CD14-positive monocyte (primary cell): ENCODE data around the gene THAP3. TPM values are rescaled to one million over a fixed set of nuclear protein-coding genes. Genes with fewer than 3 reads are reported as not detected.

ENCODE experiments used
- DNase-seq, 3 donors: peaks; one replicate each; pipeline ENCODE4 v3.0.0-alpha.2; 2011 to 2022
- H2AFZ ChIP-seq: 2 replicates; pipeline ENCODE4 v1.6.0; 2012; ENCODE audit warnings: mild to moderate bottlenecking, low read depth, low read length, inconsistent platforms; ENCODE audit not compliant: insufficient read depth, poor library complexity, severe bottlenecking
- H3K27ac ChIP-seq, 2 donors: 1 replicate in 1 of 2; 2 replicates in 1 of 2; pipeline ENCODE4 v1.5.1; 2012 to 2013; ENCODE audit warnings: low read length in 2 of 2, control low read depth in 1 of 2, inconsistent platforms in 1 of 2, low read depth in 1 of 2, mild to moderate bottlenecking in 1 of 2
- H3K27me3 ChIP-seq, 2 donors: one replicate each; pipeline versions ENCODE4 v1.6.0 to v1.6.1; 2011 to 2013; ENCODE audit warnings: low read length in 2 of 2; ENCODE audit not compliant: control insufficient read depth in 2 of 2, insufficient read depth in 2 of 2
- H3K36me3 ChIP-seq, 2 donors: replicated peaks in 1 of 2; 1 replicate in 1 of 2; 2 replicates in 1 of 2; pipeline versions ENCODE4 v1.5.1 to v1.6.1; 2012 to 2013; ENCODE audit warnings: low read length in 2 of 2, control low read depth in 1 of 2, inconsistent platforms in 1 of 2, mild to moderate bottlenecking in 1 of 2; ENCODE audit not compliant: insufficient read depth in 2 of 2, control insufficient read depth in 1 of 2
- H3K4me1 ChIP-seq, 2 donors: 1 replicate in 1 of 2; 2 replicates in 1 of 2; pipeline versions ENCODE4 v1.5.1 to v1.6.1; 2012 to 2013; ENCODE audit warnings: low read length in 2 of 2, control low read depth in 1 of 2, inconsistent platforms in 1 of 2, mild to moderate bottlenecking in 1 of 2, moderate library complexity in 1 of 2; ENCODE audit not compliant: insufficient read depth in 2 of 2, control insufficient read depth in 1 of 2
- H3K4me2 ChIP-seq: replicated peaks from 2 replicates; pipeline ENCODE3; 2012; ENCODE audit warnings: low read length, moderate library complexity, mild to moderate bottlenecking; ENCODE audit not compliant: poor library complexity, severe bottlenecking; ENCODE audit errors: extremely low read depth
- H3K4me3 ChIP-seq, 3 experiments: fragments of 200-600 bp in 1 of 3; sonication (generic) in 1 of 3; replicated peaks in 1 of 3; 1 replicate in 2 of 3; 2 replicates in 1 of 3; pipeline ENCODE4 v1.5.1; 2011 to 2013; ENCODE audit warnings: low read length in 3 of 3, mild to moderate bottlenecking in 3 of 3, control low read depth in 2 of 3, low read depth in 2 of 3, inconsistent platforms in 1 of 3, moderate library complexity in 1 of 3
- H3K79me2 ChIP-seq: 2 replicates; pipeline ENCODE4 v1.6.0; 2012; ENCODE audit warnings: mild to moderate bottlenecking, control low read depth, inconsistent platforms, low read length, moderate library complexity; ENCODE audit not compliant: insufficient read depth
- H3K9ac ChIP-seq: 2 replicates; pipeline ENCODE4 v1.6.0; 2017; ENCODE audit warnings: low read length, mild to moderate bottlenecking; ENCODE audit not compliant: insufficient read depth, poor library complexity, severe bottlenecking
- H3K9me3 ChIP-seq, 2 donors: replicated peaks in 1 of 2; 1 replicate in 1 of 2; 2 replicates in 1 of 2; pipeline versions ENCODE4 v1.5.1 to v1.6.1; 2012 to 2013; ENCODE audit warnings: low read length in 2 of 2, control low read depth in 1 of 2; ENCODE audit not compliant: control insufficient read depth in 1 of 2, insufficient read depth in 1 of 2
- H4K20me1 ChIP-seq: 2 replicates; pipeline ENCODE4 v1.6.0; 2012; ENCODE audit warnings: mild to moderate bottlenecking, low read length, control low read depth, moderate library complexity; ENCODE audit not compliant: insufficient read depth
- H3K27ac Mint-ChIP-seq, 7 donors: one replicate each; pipeline ENCODE4 v1.8.0; 2020; ENCODE audit warnings: mild to moderate bottlenecking in 7 of 7, mixed read lengths in 7 of 7, moderate library complexity in 6 of 7, inconsistent platforms in 2 of 7
- H3K27me3 Mint-ChIP-seq, 3 donors: one replicate each; pipeline ENCODE4 v1.8.0; 2021 to 2022; ENCODE audit warnings: low read depth in 3 of 3, mild to moderate bottlenecking in 3 of 3, mixed read lengths in 3 of 3, moderate library complexity in 3 of 3, inconsistent platforms in 1 of 3
- H3K36me3 Mint-ChIP-seq, 2 donors: one replicate each; pipeline ENCODE4 v1.8.0; 2020; ENCODE audit warnings: mixed read lengths in 2 of 2, inconsistent platforms in 1 of 2, mild to moderate bottlenecking in 1 of 2
- H3K4me1 Mint-ChIP-seq: one replicate; pipeline ENCODE4 v1.8.0; 2020; ENCODE audit warnings: mild to moderate bottlenecking, mixed read lengths
- H3K4me3 Mint-ChIP-seq, 2 donors: one replicate each; pipeline ENCODE4 v1.8.0; 2020; ENCODE audit warnings: mild to moderate bottlenecking in 2 of 2, mixed read lengths in 2 of 2, moderate library complexity in 1 of 2
- H3K9me3 Mint-ChIP-seq, 7 donors: one replicate each; pipeline ENCODE4 v1.8.0; 2020 to 2022; ENCODE audit warnings: mixed read lengths in 7 of 7, mild to moderate bottlenecking in 6 of 7, moderate library complexity in 6 of 7, inconsistent platforms in 2 of 7
- CTCF ChIP-seq: fragments of 200-600 bp; IDR thresholded peaks from one replicate; pipeline ENCODE4 v1.8.0; 2022; ENCODE audit warnings: antibody characterized with exemption, mild to moderate bottlenecking
- WGBS: methylation state at CpG from one replicate; pipeline ENCODE4 v1.1.5; 2013; ENCODE audit warnings: missing lambda C conversion rate; ENCODE audit not compliant: insufficient coverage; 5-methylcytosine and 5-hydroxymethylcytosine counted together
- intact Hi-C, 2 donors: fragments of 100-400 bp; cut with micrococcal nuclease; formaldehyde crosslinking; loops; one replicate each; pipeline versions ENCODE4 v1.15.0 to v1.15.1; 2023
- polyA plus RNA-seq, 3 donors: library from polyadenylated mRNA; depleted of rRNA in 1 of 3; unstranded in 2 of 3; stranded (reverse) in 1 of 3; fragments of 300-500 nt in 2 of 3; fragments of >200 nt in 1 of 3; fragmentation: Illumina TruSeq in 2 of 3; gene quantifications; 1 replicate in 2 of 3; 2 replicates in 1 of 3; pipeline ENCODE4 v1.2.3, GENCODE V29; 2012 to 2021

Gene THAP3
- polyA plus RNA-seq, 3 donors: 10.3 to 12.8 (median 10.3) TPM

- Histone ChIP-seq H4K20me1 (peaks cover 3% of the 10 kb centered on the region), H3K79me2 (no peaks in the 10 kb centered on the region), H3K9me3 (no peaks in the 10 kb centered on the region), H3K27ac (no peak overlapping the region), H3K4me1 (no peaks in the 10 kb centered on the region), H3K4me3 (no peak overlapping the region), H3K4me2 (no peak overlapping the region), H3K9ac (no peak overlapping the region), H2AFZ (no peak overlapping the region), H3K36me3 (peaks cover 75 to 100% of the 10 kb centered on the region in 2 donors), H3K27me3 (no peaks in the 10 kb centered on the region)
- Mint-ChIP-seq H3K27me3 (peaks cover 0 to 4% (median 0%) of the 10 kb centered on the region in 3 donors), H3K36me3 (peaks cover 79 to 97% of the 10 kb centered on the region in 2 donors), H3K27ac (no peak overlapping the region), H3K9me3 (no peaks in the 10 kb centered on the region), H3K4me1 (no peaks in the 10 kb centered on the region), H3K4me3 (no peak overlapping the region)
- TF ChIP-seq CTCF: peak; percentile 41
- intact Hi-C loops: no loop called here
- DNase-seq: peak; percentile 2 to 22 (median 13)
- 86% methylated on average over 25 of the region's 29 CpGs for WGBS
Measured at GRCh38 chr1:6634371-6635052, 9.8 kb downstream of the THAP3 start.

- H3K4me3 Mint-ChIP-seq: no peak overlapping the region
- peaks cover 0 to 4% (median 0%) of the 10 kb centered on the region in 3 donors for H3K27me3 Mint-ChIP-seq
- no peak overlapping the region for H3K27ac ChIP-seq
- no peak for TF ChIP-seq CTCF
- no peak overlapping the region for H3K4me3 ChIP-seq
- intact Hi-C loops: no loop called here
- H3K9me3 ChIP-seq: no peaks in the 10 kb centered on the region
- H3K9me3 Mint-ChIP-seq: no peaks in the 10 kb centered on the region
- H3K27me3 ChIP-seq: no peaks in the 10 kb centered on the region
- H4K20me1 ChIP-seq: no peaks in the 10 kb centered on the region
- no peaks in the 10 kb centered on the region for H3K4me1 ChIP-seq
- H3K4me1 Mint-ChIP-seq: no peaks in the 10 kb centered on the region
- H3K4me2 ChIP-seq: no peak overlapping the region
- no peaks in the 10 kb centered on the region for H3K79me2 ChIP-seq
- WGBS: 95% methylated on average over 20 of the region's 20 CpGs
- peaks cover 79 to 95% of the 10 kb centered on the region in 2 donors for H3K36me3 Mint-ChIP-seq
- H3K36me3 ChIP-seq: peaks cover 75 to 100% of the 10 kb centered on the region in 2 donors
- no peak overlapping the region for H3K9ac ChIP-seq
- no peak overlapping the region for H2AFZ ChIP-seq
- no peak overlapping the region for H3K27ac Mint-ChIP-seq
- DNase-seq: no peak
Measured at GRCh38 chr1:6635161-6635909, 10.7 kb downstream of the THAP3 start.
